ENCODE data around the gene ELMO1.

GRCh38 chr7:37216156-37216852, 232.4 kb downstream of the ELMO1 start:
- TF ChIP-seq CTCF (optimal IDR thresholded peaks at IDR 0.05 in 1 of 3, IDR thresholded peaks at IDR 0.05 in 1 of 3, conservative IDR thresholded peaks at IDR 0.05 in 1 of 3; ENCODE audit: extremely low read depth in 1 of 3, insufficient read depth in 2 of 3, low read length in 3 of 3) (no peak), EZH2 (IDR thresholded peaks at IDR 0.05; ENCODE audit: low read length) (no peak)

Data from keratinocyte (primary cell).